NCI-H1048 (cell line): ENCODE measurements around the gene WFIKKN1.
A peak's percentile ranks its signal among the peaks of the same experiment; 100 is the strongest.

Source experiments
- DNase-seq: peaks from one replicate; lab custom pipeline; 2025; lab: John Stamatoyannopoulos, UW

WFIKKN1 gene

GRCh38 chr16:625117-625976 is 5.4 kb upstream of the WFIKKN1 start:
- DNase-seq, result no peak

GRCh38 chr16:625977-626765 is 4.6 kb upstream of the WFIKKN1 start:
- no peak for DNase-seq

GRCh38 chr16:626787-627453 is 3.9 kb upstream of the WFIKKN1 start:
- no peak for DNase-seq

GRCh38 chr16:627454-628239 is 3.1 kb upstream of the WFIKKN1 start:
- no peak for DNase-seq

GRCh38 chr16:628321-629061 is 2.3 kb upstream of the WFIKKN1 start:
- no peak for DNase-seq

GRCh38 chr16:629185-629832 is 1.5 kb upstream of the WFIKKN1 start:
- no peak for DNase-seq

GRCh38 chr16:629833-630248 is 944 bp upstream of the WFIKKN1 start:
- DNase-seq, result no peak

- DNase-seq, result no peak
These were observed 453 bp upstream of the WFIKKN1 start for GRCh38 chr16:630249-630814.

- DNase-seq, result no peak
These were observed 1.1 kb downstream of the WFIKKN1 start for GRCh38 chr16:631808-632358.

GRCh38 chr16:632486-633335 is 1.9 kb downstream of the WFIKKN1 start:
- no peak for DNase-seq

- no peak for DNase-seq
These were observed 2.7 kb downstream of the WFIKKN1 start for GRCh38 chr16:633336-634050.

- DNase-seq, result no peak
These were observed 3.4 kb downstream of the WFIKKN1 start for GRCh38 chr16:634051-634670.

GRCh38 chr16:634996-635395 is 4.2 kb downstream of the WFIKKN1 start:
- DNase-seq, result no peak

GRCh38 chr16:635573-636205 is 4.9 kb downstream of the WFIKKN1 start:
- DNase-seq, result no peak

GRCh38 chr16:636206-637080 is 5.7 kb downstream of the WFIKKN1 start, which contains the start of gene METTL26:
Gene METTL26 (minus strand): TSS chr16:636305. CDS start chr16:636290, 15 bp downstream.
- peak; percentile 66 for DNase-seq
